Measurements from ENCODE around the gene IL3RA. TPM values are rescaled to one million over a fixed set of nuclear protein-coding genes. Genes with fewer than 3 reads are reported as not detected.
A peak's percentile ranks its signal among the peaks of the same experiment; 100 is the strongest.
"Not testable (repeated sequence)": the region's sequence is repeated elsewhere in the genome, so short reads cannot be mapped to it uniquely, and the experiment has no call there.

IL3RA gene
- total and polyA plus RNA-seq, 4 experiments from 2014 or later: 0.29 to 0.53 TPM; not detected in 2

GRCh38 chrX:1421433-1422134, 85.0 kb downstream of the IL3RA start:
- no peaks in the 10 kb centered on the region for H3K27me3 ChIP-seq (ENCODE audit: insufficient read depth, low read length)
- peaks cover 0 to 11% of the 10 kb centered on the region in 2 donors for H3K9me3 ChIP-seq (ENCODE audit: control insufficient read depth in 1 of 2, low read length in 2 of 2)
- DNase-seq: peak in 1 of 5 donors; percentile 25
- Mint-ChIP-seq H3K27ac (peak overlapping the region in 1 of 7 donors; percentile 36), H3K4me3 (peak overlapping the region in 1 of 8 donors; percentile 2), H3K36me3 (peaks cover 49 to 61% of the 10 kb centered on the region in 2 donors), H3K9me3 (peaks cover 0 to 38% (median 17%) of the 10 kb centered on the region in 8 donors), H3K4me1 (peaks cover 0 to 9% (median 2%) of the 10 kb centered on the region in 4 donors), H3K27me3 (no peaks in the 10 kb centered on the region)
- H3K4me1 ChIP-seq (ENCODE audit: insufficient read depth, low read length): no peaks in the 10 kb centered on the region
- H3K36me3 ChIP-seq (ENCODE audit: insufficient read depth, low read length): peaks cover 31% of the 10 kb centered on the region
- intact Hi-C loops (cut with micrococcal nuclease): no loop called here
- no peak overlapping the region for H3K27ac ChIP-seq (ENCODE audit: low read depth, low read length)
- H3K4me3 ChIP-seq (ENCODE audit: low read length in 2 of 2): no peak overlapping the region
- ChIA-PET POLR2A (ENCODE audit: partially characterized antibody) (no interaction called here), CTCF (ENCODE audit: partially characterized antibody) (no interaction called here)

GRCh38 chrX:1422135-1422465, 85.5 kb downstream of the IL3RA start:
- Histone ChIP-seq H3K4me1 (ENCODE audit: insufficient read depth, low read length) (no peaks in the 10 kb centered on the region), H3K27me3 (ENCODE audit: insufficient read depth, low read length) (no peaks in the 10 kb centered on the region), H3K4me3 (ENCODE audit: low read length in 2 of 2) (no peak overlapping the region), H3K27ac (ENCODE audit: low read depth, low read length) (no peak overlapping the region), H3K36me3 (ENCODE audit: insufficient read depth, low read length) (peaks cover 33% of the 10 kb centered on the region), H3K9me3 (ENCODE audit: control insufficient read depth in 1 of 2, low read length in 2 of 2) (peaks cover 0 to 11% of the 10 kb centered on the region in 2 donors)
- Mint-ChIP-seq H3K9me3 (peaks cover 0 to 38% (median 17%) of the 10 kb centered on the region in 8 donors), H3K27me3 (no peaks in the 10 kb centered on the region), H3K4me1 (peaks cover 0 to 9% (median 2%) of the 10 kb centered on the region in 4 donors), H3K27ac (no peak overlapping the region), H3K36me3 (peaks cover 52 to 66% of the 10 kb centered on the region in 2 donors), H3K4me3 (no peak overlapping the region)
- intact Hi-C loops (cut with micrococcal nuclease): no loop called here
- CTCF ChIA-PET (ENCODE audit: partially characterized antibody): no interaction called here
- DNase-seq: no peak
- POLR2A ChIA-PET (ENCODE audit: partially characterized antibody): no interaction called here

GRCh38 chrX:1423215-1423614, 86.6 kb downstream of the IL3RA start:
- Histone ChIP-seq H3K4me1 (ENCODE audit: insufficient read depth, low read length) (no peaks in the 10 kb centered on the region), H3K4me3 (ENCODE audit: low read length in 2 of 2) (no peak overlapping the region), H3K27ac (ENCODE audit: low read depth, low read length) (no peak overlapping the region), H3K36me3 (ENCODE audit: insufficient read depth, low read length) (peaks cover 39% of the 10 kb centered on the region), H3K9me3 (ENCODE audit: control insufficient read depth in 1 of 2, low read length in 2 of 2) (peaks cover 0 to 11% of the 10 kb centered on the region in 2 donors), H3K27me3 (ENCODE audit: insufficient read depth, low read length) (no peaks in the 10 kb centered on the region)
- Mint-ChIP-seq H3K9me3 (peaks cover 0 to 38% (median 17%) of the 10 kb centered on the region in 8 donors), H3K36me3 (peaks cover 56 to 69% of the 10 kb centered on the region in 2 donors), H3K27me3 (no peaks in the 10 kb centered on the region), H3K4me1 (peaks cover 0 to 9% (median 2%) of the 10 kb centered on the region in 4 donors), H3K4me3 (no peak overlapping the region), H3K27ac (peak overlapping the region in 1 of 7 donors; percentile 13)
- ChIA-PET POLR2A (ENCODE audit: partially characterized antibody) (no interaction called here), CTCF (ENCODE audit: partially characterized antibody) (no interaction called here)
- intact Hi-C loops (cut with micrococcal nuclease): no loop called here
- DNase-seq: no peak

GRCh38 chrX:1424147-1424851, 87.7 kb downstream of the IL3RA start:
- intact Hi-C loops (cut with micrococcal nuclease): no loop called here
- DNase-seq: no peak
- no peaks in the 10 kb centered on the region for H3K27me3 Mint-ChIP-seq
- no peak overlapping the region for H3K4me3 Mint-ChIP-seq
- CTCF ChIA-PET (ENCODE audit: partially characterized antibody): no interaction called here
- no peak overlapping the region for H3K27ac Mint-ChIP-seq
- no peaks in the 10 kb centered on the region for H3K27me3 ChIP-seq (ENCODE audit: insufficient read depth, low read length)
- no peaks in the 10 kb centered on the region for H3K4me1 ChIP-seq (ENCODE audit: insufficient read depth, low read length)
- no peak overlapping the region for H3K4me3 ChIP-seq (ENCODE audit: low read length in 2 of 2)
- peaks cover 0 to 9% (median 2%) of the 10 kb centered on the region in 4 donors for H3K4me1 Mint-ChIP-seq
- POLR2A ChIA-PET (ENCODE audit: partially characterized antibody): no interaction called here
- no peak overlapping the region for H3K27ac ChIP-seq (ENCODE audit: low read depth, low read length)
- H3K36me3 ChIP-seq (ENCODE audit: insufficient read depth, low read length): peaks cover 39% of the 10 kb centered on the region
- H3K9me3 ChIP-seq (ENCODE audit: control insufficient read depth in 1 of 2, low read length in 2 of 2): peaks cover 0 to 11% of the 10 kb centered on the region in 2 donors
- H3K9me3 Mint-ChIP-seq: peaks cover 0 to 38% (median 17%) of the 10 kb centered on the region in 8 donors
- peaks cover 54 to 69% of the 10 kb centered on the region in 2 donors for H3K36me3 Mint-ChIP-seq

GRCh38 chrX:1425381-1425780, 88.8 kb downstream of the IL3RA start:
- H3K4me1 Mint-ChIP-seq: peaks cover 0 to 6% (median 2%) of the 10 kb centered on the region in 4 donors
- H3K4me1 ChIP-seq (ENCODE audit: insufficient read depth, low read length): no peaks in the 10 kb centered on the region
- H3K9me3 Mint-ChIP-seq: peaks cover 0 to 33% (median 14%) of the 10 kb centered on the region in 8 donors
- no peak overlapping the region for H3K4me3 Mint-ChIP-seq
- ChIA-PET POLR2A (ENCODE audit: partially characterized antibody) (no interaction called here), CTCF (ENCODE audit: partially characterized antibody) (no interaction called here)
- intact Hi-C loops (cut with micrococcal nuclease): no loop called here
- H3K36me3 Mint-ChIP-seq: peaks cover 46 to 60% of the 10 kb centered on the region in 2 donors
- no peaks in the 10 kb centered on the region for H3K27me3 Mint-ChIP-seq
- H3K4me3 ChIP-seq (ENCODE audit: low read length in 2 of 2): no peak overlapping the region
- peaks cover 39% of the 10 kb centered on the region for H3K36me3 ChIP-seq (ENCODE audit: insufficient read depth, low read length)
- DNase-seq: no peak
- H3K9me3 ChIP-seq (ENCODE audit: control insufficient read depth in 1 of 2, low read length in 2 of 2): peaks cover 0 to 11% of the 10 kb centered on the region in 2 donors
- H3K27ac ChIP-seq (ENCODE audit: low read depth, low read length): no peak overlapping the region
- peak overlapping the region in 1 of 7 donors; percentile 15 for H3K27ac Mint-ChIP-seq
- H3K27me3 ChIP-seq (ENCODE audit: insufficient read depth, low read length): no peaks in the 10 kb centered on the region

- H3K9me3 Mint-ChIP-seq: peaks cover 0 to 29% (median 14%) of the 10 kb centered on the region in 8 donors
- DNase-seq: peak in 1 of 5 donors; percentile 25
- Histone ChIP-seq H3K9me3 (ENCODE audit: control insufficient read depth in 1 of 2, low read length in 2 of 2) (peaks cover 0 to 11% of the 10 kb centered on the region in 2 donors), H3K36me3 (ENCODE audit: insufficient read depth, low read length) (peaks cover 37% of the 10 kb centered on the region)
- H3K27me3 Mint-ChIP-seq; H3K27me3 ChIP-seq (ENCODE audit: insufficient read depth, low read length); H3K4me1 Mint-ChIP-seq; H3K4me1 ChIP-seq (ENCODE audit: insufficient read depth, low read length); H3K27ac ChIP-seq (ENCODE audit: low read depth, low read length); intact Hi-C loops (cut with micrococcal nuclease); H3K4me3 Mint-ChIP-seq; H3K27ac Mint-ChIP-seq; POLR2A ChIA-PET (ENCODE audit: partially characterized antibody); CTCF ChIA-PET (ENCODE audit: partially characterized antibody); H3K4me3 ChIP-seq (ENCODE audit: low read length in 2 of 2): not testable (repeated sequence)
- H3K36me3 Mint-ChIP-seq: peaks cover 43 to 54% of the 10 kb centered on the region in 2 donors
Measured at GRCh38 chrX:1426321-1426720, 89.7 kb downstream of the IL3RA start.

GRCh38 chrX:1427756-1428155, 91.2 kb downstream of the IL3RA start:
- no peaks in the 10 kb centered on the region for H3K27me3 ChIP-seq (ENCODE audit: insufficient read depth, low read length)
- intact Hi-C loops (cut with micrococcal nuclease): no loop called here
- Mint-ChIP-seq H3K9me3 (peaks cover 0 to 16% (median 7%) of the 10 kb centered on the region in 8 donors), H3K4me3 (no peak overlapping the region), H3K27ac (no peak overlapping the region), H3K36me3 (peaks cover 33 to 40% of the 10 kb centered on the region in 2 donors), H3K27me3 (no peaks in the 10 kb centered on the region), H3K4me1 (peaks cover 0 to 6% (median 2%) of the 10 kb centered on the region in 4 donors)
- POLR2A ChIA-PET (ENCODE audit: partially characterized antibody): no interaction called here
- CTCF ChIA-PET (ENCODE audit: partially characterized antibody): no interaction called here
- DNase-seq: no peak
- no peaks in the 10 kb centered on the region for H3K4me1 ChIP-seq (ENCODE audit: insufficient read depth, low read length)
- H3K4me3 ChIP-seq (ENCODE audit: low read length in 2 of 2): no peak overlapping the region
- H3K9me3 ChIP-seq (ENCODE audit: control insufficient read depth in 1 of 2, low read length in 2 of 2): peaks cover 0 to 5% of the 10 kb centered on the region in 2 donors
- peaks cover 27% of the 10 kb centered on the region for H3K36me3 ChIP-seq (ENCODE audit: insufficient read depth, low read length)
- H3K27ac ChIP-seq (ENCODE audit: low read depth, low read length): no peak overlapping the region
